GM15510 (cell line): ENCODE results near the gene ATXN1L.

Experiments
- POLR2A ChIP-seq: IDR thresholded peaks from 3 replicates; pipeline ENCODE4 v1.6.1; 2011; ENCODE audit warnings: borderline replicate concordance; ENCODE audit not compliant: insufficient read length; ENCODE audit errors: extremely low read depth

ATXN1L gene, protein sequence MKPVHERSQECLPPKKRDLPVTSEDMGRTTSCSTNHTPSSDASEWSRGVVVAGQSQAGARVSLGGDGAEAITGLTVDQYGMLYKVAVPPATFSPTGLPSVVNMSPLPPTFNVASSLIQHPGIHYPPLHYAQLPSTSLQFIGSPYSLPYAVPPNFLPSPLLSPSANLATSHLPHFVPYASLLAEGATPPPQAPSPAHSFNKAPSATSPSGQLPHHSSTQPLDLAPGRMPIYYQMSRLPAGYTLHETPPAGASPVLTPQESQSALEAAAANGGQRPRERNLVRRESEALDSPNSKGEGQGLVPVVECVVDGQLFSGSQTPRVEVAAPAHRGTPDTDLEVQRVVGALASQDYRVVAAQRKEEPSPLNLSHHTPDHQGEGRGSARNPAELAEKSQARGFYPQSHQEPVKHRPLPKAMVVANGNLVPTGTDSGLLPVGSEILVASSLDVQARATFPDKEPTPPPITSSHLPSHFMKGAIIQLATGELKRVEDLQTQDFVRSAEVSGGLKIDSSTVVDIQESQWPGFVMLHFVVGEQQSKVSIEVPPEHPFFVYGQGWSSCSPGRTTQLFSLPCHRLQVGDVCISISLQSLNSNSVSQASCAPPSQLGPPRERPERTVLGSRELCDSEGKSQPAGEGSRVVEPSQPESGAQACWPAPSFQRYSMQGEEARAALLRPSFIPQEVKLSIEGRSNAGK

DNA sequence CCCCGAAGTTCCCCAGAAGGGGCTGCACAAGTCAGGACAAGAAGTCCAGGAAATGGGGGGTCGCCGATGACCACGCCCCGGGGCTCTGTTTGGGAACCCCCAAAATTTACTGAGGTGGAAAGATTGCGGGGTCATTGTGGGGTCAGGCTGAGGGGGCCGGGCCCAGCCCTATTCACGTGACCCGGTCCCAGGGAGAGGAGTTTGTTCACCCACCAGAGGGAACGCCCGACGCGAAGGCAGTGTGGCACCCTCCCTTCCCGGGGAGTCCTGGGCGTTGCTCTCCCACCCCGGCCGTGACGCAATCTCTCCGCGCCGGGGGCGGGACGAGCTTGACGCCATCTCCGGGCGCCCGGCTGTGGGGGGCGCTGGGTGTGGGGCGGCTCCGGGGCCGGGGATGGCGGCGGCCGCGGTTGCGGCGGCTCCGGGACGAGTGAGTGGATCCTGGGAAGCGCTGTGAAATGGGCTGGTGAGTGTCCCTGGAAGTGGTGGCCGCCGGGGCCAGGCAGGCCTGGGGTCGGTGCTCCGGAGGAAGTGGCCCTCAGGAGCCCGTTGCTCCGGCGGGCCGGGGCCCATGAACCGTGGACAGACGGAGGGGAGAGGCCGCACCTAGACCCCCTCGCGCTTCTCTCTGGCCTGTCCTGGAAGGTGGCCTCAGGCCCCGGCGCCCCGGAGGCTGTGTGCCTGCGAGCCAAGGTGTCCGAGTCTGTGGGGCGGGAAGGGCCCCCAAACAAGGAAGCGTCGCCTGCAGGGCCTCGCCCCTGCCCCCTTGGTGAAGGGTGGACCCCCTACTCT is at the start of gene ATXN1L:
ATXN1L (plus strand) TSS at position 338 of the 792 bp plus-strand sequence. CDS start 3,765 bp downstream, outside the sequence.
- peak; percentile 86 for TF ChIP-seq POLR2A

DNA sequence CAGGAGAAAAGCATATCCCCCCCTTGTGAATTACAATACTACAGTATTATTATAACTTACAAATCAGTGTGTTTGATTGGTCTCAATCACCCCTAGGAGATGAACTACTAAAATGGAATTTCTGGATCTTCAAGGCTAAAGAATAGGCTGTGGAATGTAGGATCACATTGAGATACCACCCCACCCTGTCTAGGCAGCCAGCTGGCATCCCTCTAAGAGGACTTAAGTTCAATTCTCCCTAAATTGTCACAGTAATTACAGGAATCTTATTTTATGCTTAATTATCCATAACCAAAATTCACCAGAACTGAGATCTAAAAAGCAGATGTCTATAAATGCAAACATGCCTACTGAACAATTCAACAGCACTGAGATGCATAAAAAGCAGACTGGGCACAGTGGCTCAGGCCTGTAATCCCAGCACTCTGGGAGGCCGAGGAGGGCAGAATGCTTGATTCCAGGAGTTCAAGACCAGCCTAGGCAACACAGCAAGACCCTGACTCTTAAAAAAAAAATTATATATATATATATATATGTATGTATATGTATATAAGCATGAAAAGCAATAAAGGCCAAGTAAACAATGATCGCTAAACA is 49.2 kb upstream of the ATXN1L start:
- no peak for TF ChIP-seq POLR2A

DNA sequence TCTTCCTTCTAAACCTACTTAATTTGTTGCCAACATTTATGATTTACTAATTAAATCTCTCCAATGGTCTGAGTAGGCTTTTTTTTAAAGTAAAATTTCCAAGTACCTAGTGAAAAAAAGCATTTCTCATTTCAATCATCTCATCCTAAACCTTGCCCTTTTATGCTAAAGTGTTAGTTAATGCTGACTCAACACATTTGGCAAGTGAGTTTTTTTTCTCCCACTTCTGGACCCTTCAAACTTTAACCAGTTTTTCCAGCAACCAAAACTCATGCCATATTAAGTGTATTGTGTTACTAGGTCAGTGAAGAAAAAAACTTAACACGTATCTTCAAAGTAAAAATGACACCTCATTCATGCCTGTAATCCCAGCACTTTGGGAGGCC is 42.5 kb upstream of the ATXN1L start:
- no peak for TF ChIP-seq POLR2A

DNA sequence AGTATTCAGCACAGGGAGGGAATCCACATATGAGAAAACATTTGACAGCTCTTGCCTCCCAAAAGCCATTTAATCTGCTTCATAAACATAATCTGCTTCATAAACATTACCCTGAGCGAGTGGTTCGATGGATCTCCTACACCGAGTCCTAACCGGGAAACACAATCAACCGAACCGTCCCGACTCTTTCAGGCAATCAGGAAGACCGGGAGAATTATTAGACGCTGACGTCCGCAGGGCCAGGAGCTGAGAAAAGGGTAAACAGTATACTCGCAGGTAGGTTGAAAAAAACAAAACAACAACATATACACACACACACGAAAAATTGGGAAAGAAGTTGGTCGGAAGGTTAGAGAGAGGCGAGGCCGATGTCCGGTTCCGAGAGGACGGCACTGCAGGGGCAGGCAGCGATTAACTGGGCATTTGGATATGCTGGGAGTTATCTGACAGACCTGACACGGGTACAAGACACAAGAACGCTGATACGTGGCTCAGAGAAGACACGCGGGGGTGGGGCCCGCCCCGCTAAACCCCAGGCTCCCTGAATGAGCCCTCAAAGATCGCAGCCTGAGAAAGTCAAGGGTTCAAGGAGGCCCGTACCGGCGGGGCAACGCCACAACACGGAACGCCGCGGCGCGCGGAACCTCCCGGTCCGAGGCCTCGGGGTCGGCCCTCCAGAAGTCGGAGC is 37.7 kb upstream of the ATXN1L start:
- no peak for TF ChIP-seq POLR2A

DNA sequence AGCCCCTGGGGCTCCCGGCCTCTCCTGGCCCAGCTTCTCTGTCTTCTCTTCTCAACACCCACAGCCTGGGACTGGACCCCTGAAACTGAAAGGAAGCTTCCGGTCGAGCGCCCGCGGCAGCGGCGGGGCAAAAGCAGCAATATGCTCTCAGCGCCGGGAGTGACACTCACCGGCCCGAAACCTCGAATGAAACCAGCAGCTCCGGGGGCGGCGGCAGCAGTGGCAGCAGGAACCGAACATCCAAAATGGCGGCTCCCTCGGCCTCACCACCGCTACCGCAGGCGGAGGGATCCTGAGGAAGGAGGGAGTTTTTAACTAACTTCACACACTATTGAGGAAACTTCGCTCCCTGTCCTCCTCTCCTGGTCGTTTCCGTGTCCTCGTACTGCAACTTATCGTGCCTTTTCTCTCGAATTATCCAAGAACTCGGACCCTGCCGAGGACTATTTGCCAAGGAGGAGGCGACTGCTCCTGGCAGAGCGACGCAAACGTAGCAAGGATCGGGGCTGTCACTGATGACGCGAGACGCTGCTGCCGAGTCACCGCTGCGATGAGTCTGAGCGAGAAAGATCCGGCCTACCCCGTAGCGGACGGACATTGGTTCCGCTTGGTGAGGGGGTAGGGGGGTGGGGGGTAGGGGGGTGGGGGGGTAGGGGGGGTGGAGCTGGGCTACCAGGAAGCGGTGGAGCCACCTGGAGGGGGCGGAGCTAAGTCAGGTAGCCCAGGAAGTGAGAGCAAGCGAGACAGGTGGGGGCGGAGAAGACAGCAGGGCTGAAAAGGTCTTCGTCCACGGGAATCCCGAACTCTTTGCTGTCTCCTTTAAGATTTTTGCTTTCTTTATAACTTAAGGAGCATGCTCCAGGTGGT is 37.0 kb upstream of the ATXN1L start, which contains the start of gene AP1G1:
AP1G1 (minus strand) TSS at position 242 of the 867 bp plus-strand sequence. CDS start 19,355 bp downstream, outside the sequence.
- peak; percentile 76 for TF ChIP-seq POLR2A

- no peak for TF ChIP-seq POLR2A
Observed at GRCh38 chr16:71811261-71811803, 34.4 kb upstream of the ATXN1L start.

DNA sequence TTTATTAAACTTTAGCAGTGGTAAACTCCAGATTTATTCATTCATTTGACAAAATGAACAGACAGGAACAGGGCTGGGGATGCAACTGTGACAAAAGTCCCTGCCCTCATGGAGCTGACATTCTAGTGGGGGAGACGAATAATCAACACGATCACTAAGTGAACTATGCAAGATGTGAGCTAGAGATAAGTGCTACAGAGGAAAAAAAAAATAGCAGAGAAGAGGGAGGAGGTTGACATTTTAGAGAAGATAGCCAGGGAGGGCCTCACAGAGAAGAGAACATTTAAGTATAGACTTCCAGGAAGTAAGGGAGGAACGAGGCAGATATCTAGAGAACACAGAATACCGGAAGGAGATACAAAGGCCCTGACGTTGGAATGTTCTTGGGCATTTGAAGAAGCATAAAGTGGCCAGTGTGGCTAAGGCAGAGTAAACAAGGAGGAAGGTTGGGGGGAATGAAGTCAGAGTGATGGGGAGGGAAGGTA is 19.2 kb upstream of the ATXN1L start:
- no peak for TF ChIP-seq POLR2A

DNA sequence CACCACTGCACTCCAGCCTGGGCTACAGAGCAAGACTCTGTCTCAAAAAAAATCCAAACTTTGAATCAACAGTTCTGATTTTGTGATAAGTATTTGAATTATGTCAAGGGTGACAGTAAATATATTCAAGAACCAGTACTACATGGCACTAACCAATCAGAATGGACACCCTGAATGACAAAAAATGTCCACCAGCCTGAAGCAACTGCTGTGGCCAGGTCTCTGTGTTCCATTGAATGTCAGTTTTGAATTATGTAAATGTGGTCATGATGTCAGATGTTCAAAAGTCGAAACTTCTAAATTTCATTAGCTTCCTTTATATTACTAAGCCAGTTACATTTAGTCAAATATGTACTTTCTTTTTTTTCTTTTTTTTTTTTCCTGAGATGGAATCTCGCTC is 15.4 kb upstream of the ATXN1L start:
- TF ChIP-seq POLR2A: no peak

GRCh38 chr16:71834291-71834690 is 11.5 kb upstream of the ATXN1L start:
- no peak for TF ChIP-seq POLR2A

DNA sequence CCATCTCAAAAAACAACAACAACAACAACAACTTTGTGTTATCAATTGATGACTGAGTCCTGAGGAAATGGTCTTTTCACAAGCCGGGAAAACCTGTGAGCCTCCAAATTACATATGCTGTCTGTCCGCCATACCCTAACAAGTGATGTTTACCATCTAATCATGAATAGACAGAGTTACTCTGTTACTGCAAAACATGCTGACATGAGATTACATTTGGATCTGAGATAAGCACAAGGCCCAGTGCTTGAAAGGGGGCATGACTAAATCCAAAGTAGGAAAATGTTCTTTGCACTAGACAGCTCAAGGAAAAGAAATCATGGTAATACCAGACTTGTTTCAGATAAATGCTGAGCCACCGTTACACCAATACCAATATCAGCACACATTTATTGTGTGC is 8.6 kb upstream of the ATXN1L start:
- no peak for TF ChIP-seq POLR2A

- no peak for TF ChIP-seq POLR2A
Observed at GRCh38 chr16:71840052-71840451, 5.7 kb upstream of the ATXN1L start.

DNA sequence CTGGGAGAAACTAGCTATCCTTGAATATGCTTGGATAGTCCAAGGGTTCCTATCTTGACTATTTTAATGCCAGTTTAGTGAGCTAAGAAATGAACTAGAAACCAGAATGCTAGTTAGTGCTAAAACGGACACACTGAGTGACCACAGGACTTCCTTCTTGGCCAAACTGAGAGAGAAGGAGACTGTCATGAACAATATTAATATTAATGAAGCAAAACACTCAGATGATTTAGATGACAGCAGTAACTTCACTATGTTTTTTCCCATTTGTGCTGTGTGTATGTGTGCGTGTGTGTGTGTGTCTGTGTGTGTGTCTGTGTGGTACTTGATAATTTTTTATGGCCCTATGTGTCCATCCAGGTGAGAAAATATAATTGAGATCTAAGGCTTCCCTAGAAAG is 2.2 kb upstream of the ATXN1L start:
- no peak for TF ChIP-seq POLR2A

DNA sequence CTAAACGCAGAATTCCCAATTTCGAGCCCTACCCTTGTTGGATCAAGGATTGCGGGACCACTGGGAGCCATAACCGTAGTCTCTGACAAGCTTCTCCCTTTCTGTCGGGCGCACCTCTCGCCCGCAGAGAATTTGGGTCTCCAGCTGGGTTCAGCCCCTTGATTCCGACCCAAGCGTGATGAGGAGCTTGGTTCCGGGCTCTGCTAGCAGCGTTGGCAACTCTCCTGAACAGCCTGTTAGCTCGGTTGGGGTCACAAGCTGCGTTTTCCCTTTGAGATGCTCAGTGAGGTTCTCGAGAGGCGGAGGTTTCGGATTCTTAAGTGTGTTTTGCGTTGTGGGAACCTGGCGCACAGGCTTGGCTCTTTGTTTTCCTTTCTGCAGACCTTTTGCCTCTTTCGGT is 655 bp downstream of the ATXN1L start:
- no peak for TF ChIP-seq POLR2A
